Astrocyte (in vitro differentiated cells and primary cell): ENCODE measurements around the gene MEIKIN. TPM values are rescaled to one million over a fixed set of nuclear protein-coding genes. Genes with fewer than 3 reads are reported as not detected.

Experiments
- DNase-seq: peaks from one replicate; pipeline ENCODE4 v3.0.0-alpha.2; 2010; ENCODE audit warnings: low read depth
- FAIRE-seq: peaks from 2 replicates; lab custom pipeline; 2011; peaks lifted over from hg19 to GRCh38; lab: Jason Lieb, UNC
- H2AFZ ChIP-seq: 2 replicates; pipeline ENCODE4 v1.6.0; 2012; ENCODE audit warnings: low read depth, low read length, inconsistent platforms
- H3K27ac ChIP-seq: 2 replicates; pipeline ENCODE4 v1.5.1; 2011; ENCODE audit warnings: low read depth, low read length, inconsistent platforms
- H3K27me3 ChIP-seq: 2 replicates; pipeline ENCODE4 v1.6.0; 2011; ENCODE audit warnings: low read length, inconsistent platforms; ENCODE audit not compliant: insufficient read depth
- H3K36me3 ChIP-seq: 2 replicates; pipeline ENCODE4 v1.5.1; 2011; ENCODE audit warnings: low read length, inconsistent platforms; ENCODE audit not compliant: insufficient read depth
- H3K4me1 ChIP-seq: 2 replicates; pipeline ENCODE4 v1.5.1; 2011; ENCODE audit warnings: low read length, inconsistent platforms; ENCODE audit not compliant: insufficient read depth
- H3K4me2 ChIP-seq: 2 replicates; pipeline ENCODE4 v1.6.0; 2012; ENCODE audit warnings: low read length, inconsistent platforms
- H3K4me3 ChIP-seq: 2 replicates; pipeline ENCODE4 v1.5.1; 2011; ENCODE audit warnings: low read depth, mild to moderate bottlenecking, low read length, inconsistent platforms; ENCODE audit not compliant: insufficient read depth
- H3K79me2 ChIP-seq: 2 replicates; pipeline ENCODE4 v1.6.0; 2012; ENCODE audit warnings: mild to moderate bottlenecking, low read length, inconsistent platforms; ENCODE audit not compliant: insufficient read depth
- H3K9ac ChIP-seq: 2 replicates; pipeline ENCODE4 v1.6.0; 2012; ENCODE audit warnings: mild to moderate bottlenecking, low read length, inconsistent platforms
- H3K9me3 ChIP-seq: 2 replicates; pipeline ENCODE4 v1.5.1; 2012; ENCODE audit warnings: low read depth, mild to moderate bottlenecking, low read length, inconsistent platforms; ENCODE audit not compliant: insufficient read depth
- H4K20me1 ChIP-seq: 2 replicates; pipeline ENCODE4 v1.6.0; 2012; ENCODE audit warnings: low read length, inconsistent platforms; ENCODE audit not compliant: insufficient read depth
- H3K27ac Mint-ChIP-seq: one replicate; pipeline ENCODE4 v1.8.0; 2021; ENCODE audit warnings: mild to moderate bottlenecking, mixed read lengths; ENCODE audit not compliant: unreplicated experiment
- H3K27me3 Mint-ChIP-seq: one replicate; pipeline ENCODE4 v1.8.0; 2021; ENCODE audit warnings: low read depth, mixed read lengths; ENCODE audit not compliant: unreplicated experiment
- H3K36me3 Mint-ChIP-seq: one replicate; pipeline ENCODE4 v1.8.0; 2021; ENCODE audit warnings: low read depth, mixed read lengths; ENCODE audit not compliant: unreplicated experiment
- H3K4me1 Mint-ChIP-seq: one replicate; pipeline ENCODE4 v1.8.0; 2021; ENCODE audit warnings: low read depth, mixed read lengths; ENCODE audit not compliant: unreplicated experiment
- H3K4me3 Mint-ChIP-seq: one replicate; pipeline ENCODE4 v1.8.0; 2021; ENCODE audit warnings: mild to moderate bottlenecking, moderate library complexity, mixed read lengths; ENCODE audit not compliant: unreplicated experiment
- H3K9me3 Mint-ChIP-seq: one replicate; pipeline ENCODE4 v1.8.0; 2021; ENCODE audit warnings: mild to moderate bottlenecking, mixed read lengths; ENCODE audit not compliant: unreplicated experiment
- EZH2 ChIP-seq: IDR thresholded peaks from 2 replicates; pipeline ENCODE4 v1.6.1; 2012; ENCODE audit warnings: mild to moderate bottlenecking, low read length, inconsistent platforms; ENCODE audit not compliant: insufficient read depth
- total RNA-seq: library from RNA; stranded (reverse); gene quantifications from 2 replicates; pipeline ENCODE4 v1.2.1, GENCODE V29; 2021
- TF ChIP-seq, protein P1 (sequence below): IDR thresholded peaks from 2 replicates; pipeline ENCODE4 v1.5.1; 2011; ENCODE audit warnings: low read depth, mild to moderate bottlenecking, inconsistent platforms, low read length, moderate library complexity; ENCODE audit not compliant: insufficient read depth

The MEIKIN gene
- total RNA-seq, 1 donor from 2014 or later = not detected

DNA sequence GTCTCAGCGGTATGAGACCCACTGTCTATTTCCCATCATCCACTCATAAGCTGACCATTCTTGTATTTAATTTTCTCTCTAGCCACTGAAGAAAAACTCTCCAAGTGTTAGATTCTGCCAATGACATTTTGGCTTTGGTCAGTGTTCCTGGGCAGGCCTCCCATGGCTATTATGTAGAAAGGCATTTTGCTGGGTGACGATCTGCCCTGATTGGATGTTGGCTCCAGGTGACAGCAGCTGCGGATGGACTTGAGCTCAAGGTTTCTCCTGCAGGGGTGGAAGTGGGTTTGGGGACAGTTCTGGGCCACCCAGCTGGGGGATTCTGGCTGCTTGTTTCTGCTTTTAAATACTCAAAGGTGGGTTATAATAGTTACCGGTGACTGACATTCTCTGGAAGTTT lies 34.4 kb upstream of the MEIKIN start:
- Histone ChIP-seq H3K4me3 (no peak overlapping the region), H3K4me2 (no peak overlapping the region), H2AFZ (no peak overlapping the region), H3K79me2 (no peaks in the 10 kb centered on the region), H3K27ac (no peak overlapping the region), H3K27me3 (no peaks in the 10 kb centered on the region), H3K36me3 (no peaks in the 10 kb centered on the region), H3K9me3 (no peaks in the 10 kb centered on the region), H3K4me1 (no peaks in the 10 kb centered on the region), H4K20me1 (no peaks in the 10 kb centered on the region), H3K9ac (no peak overlapping the region)
- H3K9me3 Mint-ChIP-seq = no peaks in the 10 kb centered on the region
- TF ChIP-seq EZH2 = no peak
- TF ChIP-seq, protein P1, sequence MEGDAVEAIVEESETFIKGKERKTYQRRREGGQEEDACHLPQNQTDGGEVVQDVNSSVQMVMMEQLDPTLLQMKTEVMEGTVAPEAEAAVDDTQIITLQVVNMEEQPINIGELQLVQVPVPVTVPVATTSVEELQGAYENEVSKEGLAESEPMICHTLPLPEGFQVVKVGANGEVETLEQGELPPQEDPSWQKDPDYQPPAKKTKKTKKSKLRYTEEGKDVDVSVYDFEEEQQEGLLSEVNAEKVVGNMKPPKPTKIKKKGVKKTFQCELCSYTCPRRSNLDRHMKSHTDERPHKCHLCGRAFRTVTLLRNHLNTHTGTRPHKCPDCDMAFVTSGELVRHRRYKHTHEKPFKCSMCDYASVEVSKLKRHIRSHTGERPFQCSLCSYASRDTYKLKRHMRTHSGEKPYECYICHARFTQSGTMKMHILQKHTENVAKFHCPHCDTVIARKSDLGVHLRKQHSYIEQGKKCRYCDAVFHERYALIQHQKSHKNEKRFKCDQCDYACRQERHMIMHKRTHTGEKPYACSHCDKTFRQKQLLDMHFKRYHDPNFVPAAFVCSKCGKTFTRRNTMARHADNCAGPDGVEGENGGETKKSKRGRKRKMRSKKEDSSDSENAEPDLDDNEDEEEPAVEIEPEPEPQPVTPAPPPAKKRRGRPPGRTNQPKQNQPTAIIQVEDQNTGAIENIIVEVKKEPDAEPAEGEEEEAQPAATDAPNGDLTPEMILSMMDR = no peak
- peaks cover 31% of the 10 kb centered on the region for H3K27me3 Mint-ChIP-seq
- FAIRE-seq = no peak
- H3K36me3 Mint-ChIP-seq = no peaks in the 10 kb centered on the region
- H3K27ac Mint-ChIP-seq = no peak overlapping the region
- peaks cover 21% of the 10 kb centered on the region for H3K4me1 Mint-ChIP-seq
- no peak for DNase-seq
- H3K4me3 Mint-ChIP-seq = no peak overlapping the region

DNA sequence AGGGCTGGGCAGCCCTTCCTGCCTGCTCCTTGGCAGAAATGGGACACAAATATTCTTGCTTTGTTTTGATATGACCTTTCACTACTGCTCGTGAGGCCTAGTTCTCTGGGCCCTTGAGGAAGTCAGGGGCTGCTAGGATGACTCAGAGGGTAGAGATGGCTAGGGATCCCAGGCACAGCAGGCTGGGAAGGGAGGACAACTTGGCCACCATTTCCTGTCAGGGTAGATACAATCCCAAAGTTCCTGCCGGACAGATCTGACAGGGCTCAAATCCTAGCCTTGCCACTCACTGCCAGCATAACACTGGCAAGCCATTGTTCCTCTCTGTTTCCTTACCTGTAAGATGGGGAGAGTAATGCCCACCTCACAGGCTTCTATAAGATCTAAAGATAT lies 31.7 kb upstream of the MEIKIN start:
- no peak overlapping the region for H3K9ac ChIP-seq
- peaks cover 6% of the 10 kb centered on the region for H3K4me1 Mint-ChIP-seq
- no peaks in the 10 kb centered on the region for H3K9me3 Mint-ChIP-seq
- peak overlapping the region; percentile 77 for H3K27ac Mint-ChIP-seq
- TF ChIP-seq EZH2 = no peak
- TF ChIP-seq, protein P1 = no peak
- H4K20me1 ChIP-seq = no peaks in the 10 kb centered on the region
- H3K27me3 ChIP-seq = no peaks in the 10 kb centered on the region
- H3K4me2 ChIP-seq = no peak overlapping the region
- H3K27ac ChIP-seq = no peak overlapping the region
- DNase-seq = no peak
- H3K4me3 ChIP-seq = no peak overlapping the region
- H3K27me3 Mint-ChIP-seq = peaks cover 34% of the 10 kb centered on the region
- H3K4me1 ChIP-seq = no peaks in the 10 kb centered on the region
- H2AFZ ChIP-seq = no peak overlapping the region
- no peaks in the 10 kb centered on the region for H3K36me3 Mint-ChIP-seq
- FAIRE-seq = no peak
- H3K9me3 ChIP-seq = no peaks in the 10 kb centered on the region
- H3K4me3 Mint-ChIP-seq = no peak overlapping the region
- no peaks in the 10 kb centered on the region for H3K79me2 ChIP-seq
- no peaks in the 10 kb centered on the region for H3K36me3 ChIP-seq

- no peak overlapping the region for H3K9ac ChIP-seq
- no peaks in the 10 kb centered on the region for H3K9me3 ChIP-seq
- TF ChIP-seq EZH2 = no peak
- TF ChIP-seq, protein P1 = no peak
- H3K36me3 ChIP-seq = no peaks in the 10 kb centered on the region
- H3K27me3 ChIP-seq = no peaks in the 10 kb centered on the region
- FAIRE-seq = no peak
- no peaks in the 10 kb centered on the region for H3K4me1 ChIP-seq
- H3K79me2 ChIP-seq = no peaks in the 10 kb centered on the region
- no peak overlapping the region for H3K4me2 ChIP-seq
- peaks cover 34% of the 10 kb centered on the region for H3K27me3 Mint-ChIP-seq
- no peaks in the 10 kb centered on the region for H3K36me3 Mint-ChIP-seq
- peak overlapping the region; percentile 77 for H3K27ac Mint-ChIP-seq
- no peak for DNase-seq
- peaks cover 6% of the 10 kb centered on the region for H3K4me1 Mint-ChIP-seq
- H3K4me3 Mint-ChIP-seq = no peak overlapping the region
- no peaks in the 10 kb centered on the region for H4K20me1 ChIP-seq
- no peaks in the 10 kb centered on the region for H3K9me3 Mint-ChIP-seq
- no peak overlapping the region for H3K27ac ChIP-seq
- H2AFZ ChIP-seq = no peak overlapping the region
- H3K4me3 ChIP-seq = no peak overlapping the region
Measured at GRCh38 chr5:131976414-131977211, 31.1 kb upstream of the MEIKIN start.
